Right hindlimb (tissue), 1 donor: ENCODE measurements around the gene KCNH2.
"Not testable (repeated sequence)": the region's sequence is repeated elsewhere in the genome, so short reads cannot be mapped to it uniquely, and the experiment has no call there.

Experiments
- DNase-seq: peaks from one replicate; pipeline ENCODE4 v3.0.0-alpha.2; 2018

KCNH2 gene

GRCh38 chr7:151012031-151012692 lies 34.0 kb upstream of the KCNH2 start:
- DNase-seq, result no peak

GRCh38 chr7:151011616-151012015 lies 33.5 kb upstream of the KCNH2 start:
- DNase-seq, result not testable (repeated sequence)

- no peak for DNase-seq
These were observed 32.9 kb upstream of the KCNH2 start for GRCh38 chr7:151011097-151011409.

- no peak for DNase-seq
These were observed 32.4 kb upstream of the KCNH2 start for GRCh38 chr7:151010307-151011096.

- no peak for DNase-seq
These were observed 31.9 kb upstream of the KCNH2 start for GRCh38 chr7:151010037-151010306.

GRCh38 chr7:151009327-151010036 lies 31.4 kb upstream of the KCNH2 start:
- no peak for DNase-seq

- peak; percentile 54 for DNase-seq
These were observed 30.6 kb upstream of the KCNH2 start for GRCh38 chr7:151008511-151009323.

GRCh38 chr7:151008143-151008510 lies 30.0 kb upstream of the KCNH2 start:
- no peak for DNase-seq

- no peak for DNase-seq
These were observed 29.4 kb upstream of the KCNH2 start for GRCh38 chr7:151007469-151007898.

- DNase-seq, result no peak
These were observed 28.6 kb upstream of the KCNH2 start for GRCh38 chr7:151006590-151007300.

- no peak for DNase-seq
These were observed 27.4 kb upstream of the KCNH2 start for GRCh38 chr7:151005566-151005965.

GRCh38 chr7:151003572-151003971 lies 25.5 kb upstream of the KCNH2 start:
- no peak for DNase-seq

- no peak for DNase-seq
These were observed 23.4 kb upstream of the KCNH2 start for GRCh38 chr7:151001546-151001945.

GRCh38 chr7:151000897-151001495 lies 22.9 kb upstream of the KCNH2 start:
- no peak for DNase-seq

GRCh38 chr7:150999497-151000230 lies 21.5 kb upstream of the KCNH2 start:
- DNase-seq, result no peak

GRCh38 chr7:150999001-150999400 lies 20.9 kb upstream of the KCNH2 start:
- DNase-seq, result no peak

GRCh38 chr7:150998341-150998740 lies 20.2 kb upstream of the KCNH2 start:
- no peak for DNase-seq

GRCh38 chr7:150997817-150998216 lies 19.7 kb upstream of the KCNH2 start:
- no peak for DNase-seq

GRCh38 chr7:150997075-150997511 lies 19.0 kb upstream of the KCNH2 start:
- DNase-seq, result no peak

- no peak for DNase-seq
These were observed 18.4 kb upstream of the KCNH2 start for GRCh38 chr7:150996376-150997074.
